ENCODE results near the gene UPP1. TPM values are rescaled to one million over a fixed set of nuclear protein-coding genes. Genes with fewer than 3 reads are reported as not detected.
"Not testable (repeated sequence)": the region's sequence is repeated elsewhere in the genome, so short reads cannot be mapped to it uniquely, and the experiment has no call there.

The UPP1 gene
- total RNA-seq, 1 donor from 2014 or later = 3.3 TPM

GRCh38 chr7:48118041-48118440 lies 29.0 kb downstream of the UPP1 start:
- no peak overlapping the region for H3K4me3 Mint-ChIP-seq
- peaks cover 5% of the 10 kb centered on the region for H3K27me3 Mint-ChIP-seq
- no peak overlapping the region for H3K27ac Mint-ChIP-seq
- H3K36me3 Mint-ChIP-seq (ENCODE audit: low read depth) = no peaks in the 10 kb centered on the region
- no peaks in the 10 kb centered on the region for H3K4me1 Mint-ChIP-seq
- POLR2A ChIA-PET = no interaction called here
- CTCF ChIA-PET = no interaction called here
- peaks cover 4% of the 10 kb centered on the region for H3K9me3 Mint-ChIP-seq
- no peak for TF ChIP-seq CTCF (IDR thresholded peaks at IDR 0.05)
- intact Hi-C loops (cut with micrococcal nuclease) = no loop called here
- ATAC-seq (ENCODE audit: low read depth) (no peak), DNase-seq (no peak)

GRCh38 chr7:48120536-48120935 lies 31.5 kb downstream of the UPP1 start:
- peaks cover 18% of the 10 kb centered on the region for H3K27me3 Mint-ChIP-seq
- H3K4me1 Mint-ChIP-seq; H3K36me3 Mint-ChIP-seq (ENCODE audit: low read depth); H3K9me3 Mint-ChIP-seq; H3K4me3 Mint-ChIP-seq; POLR2A ChIA-PET; ATAC-seq (ENCODE audit: low read depth); H3K27ac Mint-ChIP-seq; intact Hi-C loops (cut with micrococcal nuclease); DNase-seq: not testable (repeated sequence)
- CTCF ChIA-PET = interaction anchor here (0.8 kb wide), 1 partner anchor 10 kb away, joined by 3 read pairs; no protein-coding TSS in a partner anchor

GRCh38 chr7:48126037-48126436 lies 37.0 kb downstream of the UPP1 start:
- no peak for TF ChIP-seq CTCF (IDR thresholded peaks at IDR 0.05)
- no peak overlapping the region for H3K4me3 Mint-ChIP-seq

GRCh38 chr7:48130658-48131108 lies 41.6 kb downstream of the UPP1 start:
- intact Hi-C loops (cut with micrococcal nuclease) = no loop called here
- peaks cover 34% of the 10 kb centered on the region for H3K27me3 Mint-ChIP-seq
- no peak for TF ChIP-seq CTCF (IDR thresholded peaks at IDR 0.05)
- no peak overlapping the region for H3K27ac Mint-ChIP-seq
- no peaks in the 10 kb centered on the region for H3K4me1 Mint-ChIP-seq
- CTCF ChIA-PET = no interaction called here
- no peak for ATAC-seq (ENCODE audit: low read depth)
- no peak for DNase-seq
- H3K9me3 Mint-ChIP-seq = peaks cover 9% of the 10 kb centered on the region
- POLR2A ChIA-PET = no interaction called here
- H3K4me3 Mint-ChIP-seq = no peak overlapping the region
- no peaks in the 10 kb centered on the region for H3K36me3 Mint-ChIP-seq (ENCODE audit: low read depth)

More at GRCh38 chr7:48126037-48126436, 37.0 kb downstream of the UPP1 start:
- Mint-ChIP-seq H3K9me3 (peaks cover 16% of the 10 kb centered on the region), H3K36me3 (ENCODE audit: low read depth) (no peaks in the 10 kb centered on the region), H3K27ac (no peak overlapping the region), H3K4me1 (no peaks in the 10 kb centered on the region), H3K27me3 (peaks cover 42% of the 10 kb centered on the region)
- no peak for ATAC-seq (ENCODE audit: low read depth)
- ChIA-PET CTCF (interaction anchor here (1.0 kb wide), 1 partner anchor 134 kb away, joined by 3 read pairs; no protein-coding TSS in a partner anchor), POLR2A (no interaction called here)
- intact Hi-C loops (cut with micrococcal nuclease) = no loop called here
- no peak for DNase-seq

- Mint-ChIP-seq H3K36me3 (ENCODE audit: low read depth) (no peaks in the 10 kb centered on the region), H3K9me3 (peaks cover 6% of the 10 kb centered on the region), H3K27me3 (peaks cover 23% of the 10 kb centered on the region), H3K27ac (no peak overlapping the region), H3K4me1 (no peaks in the 10 kb centered on the region), H3K4me3 (no peak overlapping the region)
- POLR2A ChIA-PET = no interaction called here
- DNase-seq (no peak), ATAC-seq (ENCODE audit: low read depth) (no peak)
- CTCF ChIA-PET = no interaction called here
- intact Hi-C loops (cut with micrococcal nuclease) = no loop called here
- TF ChIP-seq CTCF (IDR thresholded peaks at IDR 0.05) = no peak
Measured at GRCh38 chr7:48132792-48133191, 43.7 kb downstream of the UPP1 start.

- Mint-ChIP-seq H3K27ac (no peak overlapping the region), H3K27me3 (peaks cover 9% of the 10 kb centered on the region), H3K9me3 (peaks cover 15% of the 10 kb centered on the region), H3K4me1 (no peaks in the 10 kb centered on the region), H3K36me3 (ENCODE audit: low read depth) (no peaks in the 10 kb centered on the region), H3K4me3 (no peak overlapping the region)
- DNase-seq (no peak), ATAC-seq (ENCODE audit: low read depth) (no peak)
- POLR2A ChIA-PET = no interaction called here
- intact Hi-C loops (cut with micrococcal nuclease) = no loop called here
- TF ChIP-seq CTCF (IDR thresholded peaks at IDR 0.05) = no peak
- CTCF ChIA-PET = no interaction called here
Measured at GRCh38 chr7:48139459-48139858, 50.4 kb downstream of the UPP1 start.

All from activated B cell treated with CpG ODN at 0.5 μM for 24 hours (primary cell).